Left colon (tissue), 2 donors: ENCODE measurements around the gene TANGO2. TPM values are rescaled to one million over a fixed set of nuclear protein-coding genes. Genes with fewer than 3 reads are reported as not detected.
A peak's percentile ranks its signal among the peaks of the same experiment; 100 is the strongest.

ENCODE experiments used
- ATAC-seq: fragments of 200-7000 bp; cut with Tn5 transposase; one replicate; pipeline ENCODE4 v1.9.1; 2020; ENCODE audit warnings: mild to moderate bottlenecking, moderate library complexity
- DNase-seq, 2 donors: peaks; one replicate each; pipeline ENCODE4 v3.0.0-alpha.2; 2020
- intact Hi-C, 2 donors: fragments of 100-400 bp; cut with DNase I in 1 of 2; cut with micrococcal nuclease in 1 of 2; formaldehyde crosslinking; loops; one replicate each; pipeline versions ENCODE4 v1.11.2 to v1.14.0; 2022; cut with DNase I, micrococcal nuclease
- total RNA-seq, 2 donors: library from RNA; stranded (reverse); fragmentation: NEBNext Ultra II Directional; extraction: Animal tissue kit (Norgen Biotek cat#: 25700); gene quantifications; one replicate each; pipeline ENCODE4 v1.2.1, GENCODE V29; 2021
- donor health status: DM: no; HTN: no; CAD: no.
- donor health status: DM: yes; HTN: yes; CAD: no.

Gene TANGO2
- total RNA-seq, 2 donors from 2014 or later = 28.7 to 29.9 TPM

GRCh38 chr22:20102203-20102780 is 81.4 kb downstream of the TANGO2 start:
- ATAC-seq (no peak), DNase-seq (no peak)
- intact Hi-C loops = no loop called here

DNA sequence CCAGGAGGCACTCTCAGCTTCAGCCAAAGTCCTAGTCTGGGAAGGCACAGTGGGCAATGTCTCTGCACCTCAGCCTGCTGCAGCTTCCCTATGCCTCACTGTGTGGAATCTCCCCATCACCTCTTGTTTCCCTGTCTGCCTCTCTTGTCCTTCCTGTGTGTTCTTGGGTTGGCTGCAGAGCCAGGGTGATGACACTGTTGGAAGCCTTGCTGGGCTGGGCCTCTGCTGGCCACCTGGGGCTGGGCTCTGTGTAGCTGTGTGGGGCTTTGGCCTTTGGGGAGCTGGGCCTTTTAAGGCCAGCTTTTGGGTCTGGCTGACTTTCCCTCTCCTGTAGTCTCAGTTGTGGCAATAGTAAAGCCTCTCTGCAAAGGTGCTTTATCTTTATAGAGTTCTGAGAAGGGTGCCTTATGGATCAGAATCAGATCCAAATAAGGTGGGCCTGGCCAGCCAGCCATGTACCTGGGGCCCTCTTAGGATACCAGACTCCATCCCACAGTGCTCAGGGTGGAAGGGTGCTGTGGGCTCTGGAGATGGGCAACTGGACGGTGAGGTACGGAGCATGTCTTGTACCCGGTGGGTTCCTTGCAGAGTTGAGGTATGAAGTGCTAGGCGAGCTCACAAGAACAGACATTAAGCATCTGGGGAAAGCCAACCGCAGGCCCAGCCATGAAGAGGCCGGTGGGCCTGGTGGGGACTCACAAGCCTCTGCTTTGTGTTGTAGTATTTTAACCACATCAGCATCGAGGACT is 84.7 kb downstream of the TANGO2 start:
- intact Hi-C loops = no loop called here
- no peak for ATAC-seq
- DNase-seq = no peak

DNA sequence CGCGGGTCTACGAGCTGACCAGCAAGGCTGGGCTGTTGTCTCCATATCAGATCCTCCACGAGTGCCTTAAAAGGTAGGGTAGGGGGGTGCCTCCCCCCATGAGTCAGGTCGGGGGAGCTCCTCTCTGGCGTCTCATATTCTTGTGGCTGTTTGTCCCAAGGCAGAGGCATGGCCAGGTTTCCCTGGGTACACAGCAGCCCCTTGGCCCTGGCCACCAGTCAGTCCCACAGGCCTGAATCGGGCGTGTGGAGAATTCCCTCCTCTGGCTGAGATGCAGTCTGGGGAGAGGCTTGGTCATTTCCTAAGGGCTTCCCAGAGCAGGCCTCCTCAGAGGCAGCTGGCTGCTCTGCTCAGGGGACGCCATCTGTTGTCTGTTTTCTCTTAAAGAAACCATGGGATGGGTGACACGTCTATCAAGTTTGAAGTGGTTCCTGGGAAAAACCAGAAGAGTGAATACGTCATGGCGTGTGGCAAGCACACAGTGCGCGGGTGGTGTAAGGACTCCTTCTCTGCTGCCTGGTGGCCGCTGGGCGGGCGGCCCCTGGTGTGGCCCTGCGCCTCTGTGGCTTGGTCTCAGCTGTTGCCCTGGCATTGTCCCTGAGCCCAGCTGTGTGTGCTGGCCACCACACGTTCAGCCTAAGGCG is 85.4 kb downstream of the TANGO2 start:
- ATAC-seq = no peak

DNA sequence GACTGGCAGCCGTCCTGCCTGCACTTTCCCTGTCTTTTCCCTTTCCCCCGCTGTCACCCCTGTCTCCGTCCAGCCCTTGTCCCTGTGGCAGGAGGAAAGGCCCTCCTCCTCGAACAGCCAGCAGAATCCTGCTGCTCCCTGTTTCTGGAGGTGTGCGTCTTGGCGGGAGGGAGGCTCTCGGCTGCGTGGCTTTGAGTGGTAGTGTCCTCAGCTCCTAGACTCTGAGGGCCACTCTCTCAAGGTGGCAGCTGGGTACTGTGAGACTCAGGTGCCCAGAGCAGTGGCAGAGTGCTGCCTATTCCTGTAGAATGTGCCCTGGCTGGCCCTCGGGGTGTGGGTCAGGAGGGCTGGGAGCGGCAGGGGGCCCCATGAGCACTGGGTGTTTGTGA is 85.9 kb downstream of the TANGO2 start:
- DNase-seq (no peak), ATAC-seq (no peak)
- intact Hi-C loops = no loop called here

More for the DNA sequence above, 85.4 kb downstream of the TANGO2 start:
- no peak for DNase-seq
- intact Hi-C loops = no loop called here

- intact Hi-C loops = no loop called here
- no peak for DNase-seq
- no peak for ATAC-seq
These were observed 86.6 kb downstream of the TANGO2 start for GRCh38 chr22:20107471-20107901.

GRCh38 chr22:20107951-20108756 is 87.2 kb downstream of the TANGO2 start:
- intact Hi-C loops = no loop called here
- ATAC-seq (no peak), DNase-seq (no peak)

GRCh38 chr22:20108757-20109230 is 87.9 kb downstream of the TANGO2 start:
- DNase-seq (no peak), ATAC-seq (no peak)
- intact Hi-C loops = no loop called here

- intact Hi-C loops = no loop called here
- ATAC-seq = peak; percentile 9
- no peak for DNase-seq
These were observed 88.8 kb downstream of the TANGO2 start for GRCh38 chr22:20109411-20110358.

GRCh38 chr22:20110359-20110985 is 89.6 kb downstream of the TANGO2 start:
- intact Hi-C loops = no loop called here
- ATAC-seq (no peak), DNase-seq (no peak)

DNA sequence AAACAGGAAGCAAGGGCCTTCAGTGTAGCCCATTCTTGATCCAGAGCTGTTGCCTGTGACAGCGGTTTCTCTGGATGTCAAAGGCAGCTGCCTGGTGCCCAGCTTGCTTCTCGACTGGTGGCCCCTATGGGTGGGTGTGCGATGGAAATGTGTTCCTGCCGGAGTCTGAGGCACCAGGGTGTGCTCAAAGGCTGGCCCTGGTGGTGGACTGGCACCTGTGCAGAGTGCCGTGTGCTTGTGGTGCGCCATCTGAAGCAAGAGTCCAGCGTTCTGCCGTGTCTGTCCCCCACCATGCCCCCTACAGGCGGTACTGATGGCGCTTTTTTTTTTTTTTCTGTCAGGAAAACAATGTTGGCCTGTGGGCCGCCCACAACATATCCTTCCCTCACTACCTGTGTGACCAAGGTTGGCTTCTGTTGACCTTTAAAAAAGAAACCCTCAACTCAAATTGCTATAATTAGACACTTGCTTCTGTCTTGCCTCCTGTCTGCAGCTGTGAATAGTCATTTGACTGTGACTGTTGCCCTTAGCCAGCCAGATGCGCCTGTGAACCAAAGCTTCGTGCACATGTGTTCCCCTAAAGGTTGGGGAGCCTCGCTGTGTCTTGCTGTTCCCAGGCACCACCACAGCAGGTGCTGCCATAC is 90.3 kb downstream of the TANGO2 start:
- no peak for DNase-seq
- peak; percentile 12 for ATAC-seq
- intact Hi-C loops = no loop called here

DNA sequence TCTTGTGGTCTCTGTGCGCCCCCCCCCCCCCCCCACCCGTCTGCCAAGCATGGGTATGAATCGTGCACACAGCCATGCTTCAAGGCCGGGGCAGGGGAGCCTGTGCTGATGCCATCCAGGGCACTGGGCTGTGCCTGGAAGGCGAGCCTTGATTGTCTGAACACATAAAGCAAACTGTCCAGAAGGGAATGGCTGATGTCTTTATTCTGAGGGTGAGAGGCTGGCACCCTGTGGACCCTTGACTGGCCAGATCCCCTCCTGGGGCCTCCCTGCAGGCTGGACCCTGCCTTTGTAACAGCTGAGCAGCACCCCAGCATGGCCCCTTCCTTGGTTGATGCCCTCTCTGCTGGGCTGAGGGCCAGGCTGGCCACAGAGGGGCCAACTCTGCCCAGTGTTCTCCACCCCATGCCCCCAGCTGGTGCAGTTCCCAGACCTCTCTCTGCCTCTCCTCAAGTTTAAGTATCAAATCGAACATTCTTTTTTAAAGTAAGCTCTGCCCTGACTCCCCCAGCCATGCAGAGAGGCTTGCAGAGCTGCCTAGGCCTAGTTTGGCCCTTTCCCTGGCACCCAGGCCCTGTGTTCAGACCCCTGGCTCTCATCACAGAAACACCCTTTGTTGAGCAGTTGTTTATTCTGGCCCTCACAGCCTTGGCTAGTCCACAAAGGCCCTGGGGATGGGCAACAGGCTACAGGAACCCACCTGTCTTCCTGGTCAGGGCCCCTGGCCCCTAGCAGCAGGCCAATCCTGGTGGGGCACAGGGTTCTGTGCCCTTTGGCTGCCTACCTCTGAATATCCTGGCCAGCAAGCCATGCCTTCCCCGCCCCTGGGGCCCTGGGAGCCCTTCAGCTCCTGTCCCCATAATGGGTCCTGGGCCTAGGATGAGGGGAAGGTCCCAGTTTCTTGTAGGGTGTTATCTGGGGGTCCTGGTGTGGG is 91.0 kb downstream of the TANGO2 start:
- intact Hi-C loops = no loop called here
- DNase-seq (no peak), ATAC-seq (no peak)

GRCh38 chr22:20112623-20113511 is 92.0 kb downstream of the TANGO2 start:
- intact Hi-C loops = no loop called here
- DNase-seq = no peak

GRCh38 chr22:20113551-20114310 is 92.8 kb downstream of the TANGO2 start:
- intact Hi-C loops = no loop called here
- ATAC-seq = no peak
- no peak for DNase-seq

More at GRCh38 chr22:20112623-20113511, 92.0 kb downstream of the TANGO2 start:
- no peak for ATAC-seq
